ENCODE measurements around the gene TASOR.

Gene TASOR

GRCh38 chr3:56655709-56656108, 27.4 kb downstream of the TASOR start:
- Histone ChIP-seq H3K4me3 (replicated peaks; ENCODE audit: low read depth, low read length) (no peak overlapping the region), H3K27me3 (replicated peaks; ENCODE audit: control insufficient read depth, insufficient read depth, low read length) (no peaks in the 10 kb centered on the region), H3K36me3 (ENCODE audit: control insufficient read depth, insufficient read depth, low read length) (peaks cover 11% of the 10 kb centered on the region)
- TF ChIP-seq CTCF (IDR thresholded peaks at IDR 0.05; ENCODE audit: insufficient read depth, low read length, poor library complexity, severe bottlenecking): no peak
- no peak for DNase-seq (ENCODE audit: extremely low read depth, insufficient read length)

DNA sequence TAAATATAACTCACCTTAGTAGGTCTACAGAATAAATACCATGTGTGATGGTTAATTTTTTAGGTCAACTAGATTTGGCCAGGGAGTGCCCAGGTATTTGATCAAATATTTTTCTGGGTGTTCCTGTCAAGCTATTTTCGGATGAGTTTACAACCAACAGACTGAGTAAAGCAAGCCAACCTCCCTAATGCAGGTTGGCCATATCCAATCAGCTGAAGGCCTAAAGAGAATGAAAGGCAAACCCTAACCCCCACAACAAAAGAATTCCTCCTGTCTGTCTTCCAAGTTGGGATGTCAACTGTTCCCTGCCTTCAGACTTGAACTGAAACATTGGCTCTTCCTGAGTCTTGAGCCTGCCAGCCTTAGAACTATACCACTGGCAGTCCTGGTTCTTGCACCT, 28.6 kb downstream of the TASOR start:
- peaks cover 13% of the 10 kb centered on the region for H3K36me3 ChIP-seq (ENCODE audit: control insufficient read depth, insufficient read depth, low read length)
- no peak for DNase-seq (ENCODE audit: extremely low read depth, insufficient read length)
- no peaks in the 10 kb centered on the region for H3K27me3 ChIP-seq (replicated peaks; ENCODE audit: control insufficient read depth, insufficient read depth, low read length)
- TF ChIP-seq CTCF (IDR thresholded peaks at IDR 0.05; ENCODE audit: insufficient read depth, low read length, poor library complexity, severe bottlenecking): no peak
- H3K4me3 ChIP-seq (replicated peaks; ENCODE audit: low read depth, low read length): no peak overlapping the region

GRCh38 chr3:56645407-56645806, 37.7 kb downstream of the TASOR start:
- Histone ChIP-seq H3K4me3 (replicated peaks; ENCODE audit: low read depth, low read length) (no peak overlapping the region), H3K36me3 (ENCODE audit: control insufficient read depth, insufficient read depth, low read length) (peaks cover 10% of the 10 kb centered on the region), H3K27me3 (replicated peaks; ENCODE audit: control insufficient read depth, insufficient read depth, low read length) (no peaks in the 10 kb centered on the region)
- DNase-seq (ENCODE audit: extremely low read depth, insufficient read length): no peak
- TF ChIP-seq CTCF (IDR thresholded peaks at IDR 0.05; ENCODE audit: insufficient read depth, low read length, poor library complexity, severe bottlenecking): no peak

GRCh38 chr3:56633602-56634535, 49.2 kb downstream of the TASOR start:
- no peak for TF ChIP-seq CTCF (IDR thresholded peaks at IDR 0.05; ENCODE audit: insufficient read depth, low read length, poor library complexity, severe bottlenecking)
- DNase-seq (ENCODE audit: extremely low read depth, insufficient read length): no peak
- Histone ChIP-seq H3K4me3 (replicated peaks; ENCODE audit: low read depth, low read length) (no peak overlapping the region), H3K36me3 (ENCODE audit: control insufficient read depth, insufficient read depth, low read length) (peaks cover 11% of the 10 kb centered on the region), H3K27me3 (replicated peaks; ENCODE audit: control insufficient read depth, insufficient read depth, low read length) (no peaks in the 10 kb centered on the region)

Measured in GM06990 (cell line).